ENCODE results near the gene GNRH2.
A peak's percentile ranks its signal among the peaks of the same experiment; 100 is the strongest.

GNRH2 gene

DNA sequence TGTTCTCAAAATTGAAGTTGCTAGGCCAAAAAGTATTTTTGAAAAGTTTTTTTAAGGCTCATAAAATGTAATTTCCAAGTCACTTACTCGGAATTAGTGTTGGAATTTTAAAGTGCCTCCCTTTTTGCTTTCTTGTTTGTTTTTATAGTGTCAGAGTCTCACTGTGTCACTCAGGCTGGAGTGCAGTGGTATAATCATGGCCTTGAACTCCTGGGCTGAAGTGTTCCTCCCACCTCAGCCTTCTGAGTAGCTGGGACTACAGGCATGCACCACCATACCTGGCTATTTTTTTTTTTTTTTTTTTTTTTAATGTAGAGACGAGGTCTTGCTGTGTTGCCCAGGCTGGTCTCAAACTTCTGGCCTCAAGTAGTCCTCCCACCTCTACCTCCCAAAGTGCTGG lies 40.0 kb upstream of the GNRH2 start:
- no peak overlapping the region for H2BK12ac ChIP-seq (ENCODE audit: low read length)
- no peak overlapping the region for H3K14ac ChIP-seq (ENCODE audit: low read length)
- no peaks in the 10 kb centered on the region for H3K79me2 ChIP-seq (ENCODE audit: control insufficient read depth, insufficient read depth, low read length, poor library complexity)
- H3K23ac ChIP-seq (ENCODE audit: low read length): no peak overlapping the region
- H4K8ac ChIP-seq (ENCODE audit: low read depth, low read length): no peak overlapping the region
- no peak for DNase-seq
- no peaks in the 10 kb centered on the region for H3K9me3 ChIP-seq (ENCODE audit: insufficient read depth, low read depth, low read length)
- H3K18ac ChIP-seq (ENCODE audit: low read length): no peak overlapping the region
- no peak overlapping the region for H4K12ac ChIP-seq (ENCODE audit: low read depth, low read length)
- WGBS (ENCODE audit: extremely low coverage, insufficient coverage, insufficient read length): no CpG with 5 or more reads among the region's 2 CpGs
- H3K4me1 ChIP-seq (ENCODE audit: control insufficient read depth in 1 of 2, insufficient read depth in 2 of 2, low read length in 2 of 2): no peaks in the 10 kb centered on the region
- no peak overlapping the region for H4K91ac ChIP-seq (ENCODE audit: low read depth, low read length)
- H2AFZ ChIP-seq (ENCODE audit: insufficient read depth, low read length, poor library complexity): no peak overlapping the region
- H3K4me2 ChIP-seq (ENCODE audit: low read length): no peak overlapping the region
- no peak overlapping the region for H2AK5ac ChIP-seq (ENCODE audit: low read length)
- H3K4ac ChIP-seq (ENCODE audit: low read depth, low read length): no peak overlapping the region
- H3K79me1 ChIP-seq (ENCODE audit: low read length): no peaks in the 10 kb centered on the region
- no peaks in the 10 kb centered on the region for H3K27me3 ChIP-seq (ENCODE audit: insufficient read depth, low read length)
- H2BK120ac ChIP-seq (ENCODE audit: insufficient read depth, low read length, poor library complexity): no peak overlapping the region
- H3K36me3 ChIP-seq (ENCODE audit: control insufficient read depth in 1 of 2, insufficient read depth in 2 of 2, low read length in 2 of 2): peaks cover 2 to 12% of the 10 kb centered on the region in 2 experiments
- H3K4me3 ChIP-seq (ENCODE audit: low read depth, low read length): no peak overlapping the region
- H2BK5ac ChIP-seq (ENCODE audit: low read depth, low read length, poor library complexity): no peak overlapping the region
- H3K9ac ChIP-seq (ENCODE audit: low read length): no peak overlapping the region
- H3K27ac ChIP-seq (ENCODE audit: low read depth, low read length): no peak overlapping the region

DNA sequence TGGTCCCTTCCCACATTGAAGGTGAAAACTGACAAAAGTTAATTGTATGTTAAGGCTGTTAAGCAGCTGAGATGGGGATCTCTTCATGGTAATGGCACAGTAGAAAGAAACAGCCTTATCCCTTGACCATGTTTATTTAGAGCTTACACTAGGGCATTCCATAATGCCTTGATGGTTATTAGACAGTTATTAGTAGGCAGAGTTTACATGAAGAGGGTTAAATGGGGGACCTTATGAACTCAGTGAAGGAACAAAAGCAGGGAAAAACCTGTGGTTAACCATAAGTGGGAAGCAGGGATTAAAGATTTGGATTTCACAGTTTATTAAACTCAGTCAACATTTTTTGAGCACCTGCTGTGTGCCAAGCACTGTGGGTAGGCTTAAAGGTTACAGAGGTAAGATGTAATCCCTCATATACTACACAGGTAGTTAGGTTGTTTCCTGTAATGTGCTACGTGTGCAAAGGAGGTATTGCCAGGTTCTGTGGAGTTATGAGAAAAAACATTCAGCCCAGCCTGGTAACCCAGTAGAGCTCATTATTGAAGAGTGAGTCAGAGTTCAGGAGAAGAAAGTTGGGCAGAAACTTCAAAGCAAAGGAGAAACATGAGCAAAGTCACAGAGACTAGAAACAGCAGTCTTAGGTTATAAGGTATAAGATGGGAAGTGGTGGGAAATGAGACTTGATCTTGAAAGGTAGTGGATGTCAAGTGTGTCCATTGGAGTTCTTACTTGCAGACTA lies 32.3 kb upstream of the GNRH2 start:
- no CpG with 5 or more reads among the region's 1 CpG for WGBS (ENCODE audit: extremely low coverage, insufficient coverage, insufficient read length)
- H3K4me1 ChIP-seq (ENCODE audit: control insufficient read depth in 1 of 2, insufficient read depth in 2 of 2, low read length in 2 of 2): no peaks in the 10 kb centered on the region

DNA sequence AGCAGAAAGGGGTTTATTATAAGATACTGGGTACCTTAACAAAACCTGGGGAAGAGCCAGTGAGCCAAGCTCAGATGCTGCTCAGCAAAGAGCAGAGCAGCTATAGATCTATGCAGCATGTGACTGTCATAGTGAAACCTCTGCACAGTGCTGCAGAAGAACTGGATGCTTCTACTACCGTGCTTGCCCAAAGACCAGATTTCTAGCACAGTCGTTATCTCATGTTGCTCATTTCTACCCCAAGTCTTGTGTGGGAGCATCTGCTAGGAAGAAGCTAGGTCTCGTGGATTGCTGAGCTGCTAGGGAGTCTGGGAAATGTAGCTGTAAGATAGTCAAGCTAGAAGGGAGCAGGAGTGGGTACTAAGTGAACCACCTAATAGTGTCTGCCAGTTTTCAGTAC lies 31.7 kb upstream of the GNRH2 start:
- Histone ChIP-seq H2AK5ac (ENCODE audit: low read length) (no peak overlapping the region), H3K4me2 (ENCODE audit: low read length) (no peak overlapping the region), H3K4ac (ENCODE audit: low read depth, low read length) (no peak overlapping the region), H4K91ac (ENCODE audit: low read depth, low read length) (no peak overlapping the region), H3K79me1 (ENCODE audit: low read length) (no peaks in the 10 kb centered on the region), H3K4me3 (ENCODE audit: low read depth, low read length) (no peak overlapping the region), H3K27me3 (ENCODE audit: insufficient read depth, low read length) (no peaks in the 10 kb centered on the region), H3K14ac (ENCODE audit: low read length) (no peak overlapping the region), H3K4me1 (ENCODE audit: control insufficient read depth in 1 of 2, insufficient read depth in 2 of 2, low read length in 2 of 2) (no peaks in the 10 kb centered on the region), H3K18ac (ENCODE audit: low read length) (no peak overlapping the region), H4K12ac (ENCODE audit: low read depth, low read length) (no peak overlapping the region), H2BK120ac (ENCODE audit: insufficient read depth, low read length, poor library complexity) (no peak overlapping the region), H4K8ac (ENCODE audit: low read depth, low read length) (no peak overlapping the region), H3K79me2 (ENCODE audit: control insufficient read depth, insufficient read depth, low read length, poor library complexity) (no peaks in the 10 kb centered on the region), H2BK12ac (ENCODE audit: low read length) (no peak overlapping the region), H2AFZ (ENCODE audit: insufficient read depth, low read length, poor library complexity) (no peak overlapping the region), H3K9me3 (ENCODE audit: insufficient read depth, low read depth, low read length) (no peaks in the 10 kb centered on the region), H3K23ac (ENCODE audit: low read length) (no peak overlapping the region), H3K36me3 (ENCODE audit: control insufficient read depth in 1 of 2, insufficient read depth in 2 of 2, low read length in 2 of 2) (peaks cover 0 to 9% of the 10 kb centered on the region in 2 experiments), H2BK5ac (ENCODE audit: low read depth, low read length, poor library complexity) (no peak overlapping the region), H3K27ac (ENCODE audit: low read depth, low read length) (no peak overlapping the region), H3K9ac (ENCODE audit: low read length) (no peak overlapping the region)
- DNase-seq: no peak
- no CpG with 5 or more reads among the region's 3 CpGs for WGBS (ENCODE audit: extremely low coverage, insufficient coverage, insufficient read length)

More for the DNA sequence above, 32.3 kb upstream of the GNRH2 start:
- Histone ChIP-seq H3K18ac (ENCODE audit: low read length) (no peak overlapping the region), H3K36me3 (ENCODE audit: control insufficient read depth in 1 of 2, insufficient read depth in 2 of 2, low read length in 2 of 2) (peaks cover under 1 to 14% of the 10 kb centered on the region in 2 experiments), H3K23ac (ENCODE audit: low read length) (no peak overlapping the region), H2AFZ (ENCODE audit: insufficient read depth, low read length, poor library complexity) (no peak overlapping the region), H2BK120ac (ENCODE audit: insufficient read depth, low read length, poor library complexity) (no peak overlapping the region), H3K9ac (ENCODE audit: low read length) (no peak overlapping the region), H3K79me2 (ENCODE audit: control insufficient read depth, insufficient read depth, low read length, poor library complexity) (no peaks in the 10 kb centered on the region), H3K4me3 (ENCODE audit: low read depth, low read length) (no peak overlapping the region), H2AK5ac (ENCODE audit: low read length) (no peak overlapping the region), H3K4ac (ENCODE audit: low read depth, low read length) (no peak overlapping the region), H3K4me2 (ENCODE audit: low read length) (no peak overlapping the region), H3K27ac (ENCODE audit: low read depth, low read length) (no peak overlapping the region), H3K79me1 (ENCODE audit: low read length) (no peaks in the 10 kb centered on the region), H3K27me3 (ENCODE audit: insufficient read depth, low read length) (no peaks in the 10 kb centered on the region), H2BK12ac (ENCODE audit: low read length) (no peak overlapping the region), H3K14ac (ENCODE audit: low read length) (no peak overlapping the region), H2BK5ac (ENCODE audit: low read depth, low read length, poor library complexity) (no peak overlapping the region), H4K91ac (ENCODE audit: low read depth, low read length) (no peak overlapping the region), H4K12ac (ENCODE audit: low read depth, low read length) (no peak overlapping the region), H3K9me3 (ENCODE audit: insufficient read depth, low read depth, low read length) (no peaks in the 10 kb centered on the region), H4K8ac (ENCODE audit: low read depth, low read length) (no peak overlapping the region)
- peak; percentile 27 to 60 for DNase-seq

DNA sequence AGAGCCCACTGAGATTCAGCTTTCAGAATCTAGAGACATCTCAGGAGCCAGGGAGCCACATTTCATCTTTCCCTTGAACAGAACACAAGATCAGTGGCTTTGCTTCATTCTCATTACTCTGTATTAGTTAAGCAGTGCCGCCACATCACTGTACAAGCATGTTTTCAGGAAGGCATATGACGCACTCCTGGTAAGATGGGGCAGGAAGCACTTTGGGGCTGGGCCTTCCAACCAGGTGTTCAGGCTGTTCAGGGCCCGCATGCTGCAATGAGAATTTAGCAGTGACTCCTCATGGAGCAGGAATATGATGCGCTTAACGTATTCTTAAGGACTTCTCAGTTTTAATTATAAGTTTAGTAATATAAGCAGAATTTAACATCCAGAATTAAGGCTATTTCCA lies 29.7 kb upstream of the GNRH2 start:
- Histone ChIP-seq H3K36me3 (ENCODE audit: control insufficient read depth in 1 of 2, insufficient read depth in 2 of 2, low read length in 2 of 2) (peaks cover 0 to 9% of the 10 kb centered on the region in 2 experiments), H3K9me3 (ENCODE audit: insufficient read depth, low read depth, low read length) (no peaks in the 10 kb centered on the region), H3K79me2 (ENCODE audit: control insufficient read depth, insufficient read depth, low read length, poor library complexity) (no peaks in the 10 kb centered on the region), H2BK12ac (ENCODE audit: low read length) (no peak overlapping the region), H4K8ac (ENCODE audit: low read depth, low read length) (no peak overlapping the region), H3K9ac (ENCODE audit: low read length) (no peak overlapping the region), H2BK5ac (ENCODE audit: low read depth, low read length, poor library complexity) (no peak overlapping the region), H3K79me1 (ENCODE audit: low read length) (no peaks in the 10 kb centered on the region), H4K91ac (ENCODE audit: low read depth, low read length) (no peak overlapping the region), H3K4ac (ENCODE audit: low read depth, low read length) (no peak overlapping the region), H3K4me2 (ENCODE audit: low read length) (no peak overlapping the region), H2AFZ (ENCODE audit: insufficient read depth, low read length, poor library complexity) (no peak overlapping the region), H3K4me3 (ENCODE audit: low read depth, low read length) (no peak overlapping the region), H2BK120ac (ENCODE audit: insufficient read depth, low read length, poor library complexity) (no peak overlapping the region), H3K14ac (ENCODE audit: low read length) (no peak overlapping the region), H2AK5ac (ENCODE audit: low read length) (no peak overlapping the region), H3K4me1 (ENCODE audit: control insufficient read depth in 1 of 2, insufficient read depth in 2 of 2, low read length in 2 of 2) (no peaks in the 10 kb centered on the region), H3K27me3 (ENCODE audit: insufficient read depth, low read length) (no peaks in the 10 kb centered on the region), H3K18ac (ENCODE audit: low read length) (no peak overlapping the region), H4K12ac (ENCODE audit: low read depth, low read length) (no peak overlapping the region), H3K27ac (ENCODE audit: low read depth, low read length) (no peak overlapping the region), H3K23ac (ENCODE audit: low read length) (no peak overlapping the region)
- no CpG with 5 or more reads among the region's 5 CpGs for WGBS (ENCODE audit: extremely low coverage, insufficient coverage, insufficient read length)
- peak; percentile 85 to 88 for DNase-seq
